Fibroblast of skin of scalp (primary cell): ENCODE results near the gene TMEM163.

Experiments used
- DNase-seq: peaks from one replicate; pipeline ENCODE4 v3.0.0-alpha.2; 2013

TMEM163 gene

DNA sequence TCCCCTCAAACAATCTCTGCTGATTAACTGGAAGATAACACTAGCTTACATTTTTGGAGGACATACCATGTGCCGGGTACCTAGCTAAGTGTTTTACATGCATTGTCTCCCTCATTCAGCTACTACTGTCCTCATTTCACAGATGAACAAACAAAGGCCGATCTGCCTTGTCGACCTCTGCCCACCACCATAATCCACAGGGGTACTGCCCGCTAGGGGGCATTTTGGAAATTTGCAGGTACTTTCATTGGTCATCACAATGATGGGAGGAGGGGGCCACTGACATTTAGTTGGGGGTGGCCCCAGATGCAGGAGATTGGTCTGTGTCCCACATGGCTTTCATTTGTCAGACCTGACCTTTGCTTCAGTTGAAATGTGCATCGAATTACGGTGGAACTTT is 3.9 kb upstream of the TMEM163 start:
- DNase-seq: no peak

- DNase-seq: no peak
These were observed 2.8 kb upstream of the TMEM163 start for GRCh38 chr2:134721596-134721995.

- no peak for DNase-seq
These were observed 580 bp downstream of the TMEM163 start for GRCh38 chr2:134718023-134718816.

DNA sequence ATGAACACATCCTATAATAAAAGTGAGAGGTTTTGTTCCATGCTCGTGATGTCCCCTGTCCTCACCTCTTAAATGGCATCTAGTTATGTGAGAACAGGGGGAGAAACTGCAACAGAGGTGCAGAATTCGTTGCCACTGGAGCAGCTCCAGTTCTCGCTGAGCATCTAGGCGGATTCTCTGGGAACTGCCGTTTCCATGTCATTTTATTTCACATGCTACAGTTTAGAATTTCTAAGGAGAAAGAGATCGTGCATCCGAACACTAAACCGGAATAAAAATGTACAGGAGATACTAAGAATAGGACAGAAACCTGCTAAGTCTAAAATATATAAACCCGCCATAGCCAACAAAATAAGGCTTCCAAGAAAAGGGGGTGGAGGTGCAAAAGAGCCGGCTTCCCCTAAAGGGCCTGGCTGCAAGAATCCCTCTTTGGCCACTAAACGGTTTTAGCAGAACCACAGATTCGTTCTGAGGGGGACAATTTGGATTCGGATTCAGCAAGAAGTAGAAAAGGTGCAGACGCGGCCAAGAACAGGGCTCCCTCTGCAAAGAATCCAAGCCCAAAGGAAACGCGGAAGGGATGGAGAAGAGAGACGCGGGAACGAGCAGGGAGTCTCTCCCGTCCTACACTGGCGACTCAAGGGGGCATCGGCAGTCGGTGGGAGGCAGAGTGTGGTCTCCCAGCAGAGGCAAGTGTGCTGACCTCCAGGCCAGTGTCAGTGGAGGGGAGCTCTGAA is 1.3 kb downstream of the TMEM163 start:
- DNase-seq: no peak

DNA sequence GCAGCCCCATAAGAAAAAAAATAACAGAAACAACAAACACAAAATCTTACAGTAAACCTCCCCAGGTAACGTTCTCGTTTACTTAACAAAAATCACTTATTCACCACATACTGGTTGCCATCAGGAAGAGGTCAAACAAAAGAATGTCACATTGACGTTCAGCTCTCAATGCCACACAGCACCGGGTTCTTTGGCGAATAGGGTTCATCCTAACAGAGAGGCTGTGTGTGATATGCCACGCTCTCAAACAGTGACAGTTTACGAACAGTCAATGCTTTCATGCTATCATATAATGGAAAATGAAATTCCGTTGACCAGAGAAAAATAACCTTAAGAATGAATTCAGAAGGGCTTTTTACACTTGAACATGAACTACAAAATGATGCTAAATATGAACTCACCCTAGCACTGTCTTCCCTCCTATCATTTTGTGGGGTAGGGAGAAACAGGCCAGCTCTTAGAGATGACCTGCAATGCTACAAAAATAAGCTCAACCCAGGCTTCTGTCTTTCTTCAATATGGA is 2.0 kb downstream of the TMEM163 start:
- DNase-seq: no peak

DNA sequence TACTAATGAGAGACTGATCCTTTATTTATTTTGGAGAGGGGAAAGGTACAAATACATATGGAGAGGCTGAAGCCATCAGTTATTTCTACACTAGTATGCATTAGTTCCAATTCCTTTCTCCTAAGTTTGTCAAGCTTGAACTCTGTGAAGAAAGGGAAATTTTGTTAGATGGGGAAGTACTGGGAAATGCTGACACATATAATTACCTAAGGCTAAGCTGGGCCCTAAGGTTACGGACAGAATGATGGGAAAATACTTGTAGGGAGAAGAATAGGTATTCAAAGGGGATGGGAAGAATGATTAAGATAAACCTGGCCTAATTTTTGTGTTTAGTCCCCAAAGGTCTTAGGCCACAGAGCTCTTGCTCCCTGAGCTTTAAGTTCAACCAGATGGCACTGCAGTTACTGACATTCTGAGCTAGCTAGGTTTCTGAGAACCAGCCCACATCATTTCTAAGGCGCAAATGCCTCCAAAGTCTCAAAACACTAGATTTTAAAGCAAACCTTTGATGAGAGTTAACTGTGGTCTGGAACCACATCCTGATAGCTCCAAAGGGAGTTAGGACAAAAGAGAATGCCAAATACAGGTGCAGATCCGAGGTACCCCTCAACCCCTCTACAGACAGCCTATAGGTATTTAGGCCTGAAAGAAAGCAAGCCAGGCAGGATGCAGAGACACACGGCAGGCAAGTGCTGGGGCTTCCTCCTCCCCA is 2.7 kb downstream of the TMEM163 start:
- no peak for DNase-seq

DNA sequence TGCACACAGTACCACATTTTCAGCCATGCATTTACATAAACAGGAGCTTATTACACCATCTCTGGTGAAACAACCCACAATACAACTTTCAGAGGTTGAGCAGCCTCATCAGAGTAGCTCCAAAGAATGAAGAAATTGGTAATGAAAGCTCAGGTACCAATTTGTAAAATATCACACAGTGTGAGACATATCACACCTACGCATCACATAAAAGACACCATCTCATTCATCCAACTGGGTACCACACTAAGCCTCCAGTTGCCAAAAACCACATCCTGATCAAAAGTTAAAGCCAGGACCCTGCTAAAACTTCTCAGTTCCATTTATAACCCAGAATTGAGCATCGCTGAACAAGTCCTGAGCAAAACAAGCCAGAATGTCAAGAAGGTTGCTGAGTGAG is 4.6 kb downstream of the TMEM163 start:
- DNase-seq: no peak

DNA sequence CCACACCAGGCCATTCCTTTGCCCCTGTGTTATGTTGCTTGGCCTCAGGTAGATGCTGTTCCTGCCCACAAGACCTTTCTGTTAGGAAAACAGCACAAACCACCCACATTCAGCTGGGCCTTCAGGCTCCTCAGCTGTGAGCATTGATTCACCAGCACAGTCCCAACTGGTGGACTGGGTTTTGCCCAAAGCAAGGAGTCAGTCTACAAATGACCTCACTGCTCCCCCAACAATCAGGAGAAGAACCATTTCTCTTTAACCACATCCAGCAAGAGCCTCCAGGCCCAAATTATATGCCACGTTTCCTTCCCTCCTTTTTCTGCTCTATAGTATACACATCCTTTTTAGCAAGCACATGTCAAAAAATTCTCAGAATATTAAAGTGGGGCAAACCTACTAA is 5.2 kb downstream of the TMEM163 start:
- DNase-seq: no peak

- no peak for DNase-seq
These were observed 5.6 kb downstream of the TMEM163 start for GRCh38 chr2:134713176-134713575.

DNA sequence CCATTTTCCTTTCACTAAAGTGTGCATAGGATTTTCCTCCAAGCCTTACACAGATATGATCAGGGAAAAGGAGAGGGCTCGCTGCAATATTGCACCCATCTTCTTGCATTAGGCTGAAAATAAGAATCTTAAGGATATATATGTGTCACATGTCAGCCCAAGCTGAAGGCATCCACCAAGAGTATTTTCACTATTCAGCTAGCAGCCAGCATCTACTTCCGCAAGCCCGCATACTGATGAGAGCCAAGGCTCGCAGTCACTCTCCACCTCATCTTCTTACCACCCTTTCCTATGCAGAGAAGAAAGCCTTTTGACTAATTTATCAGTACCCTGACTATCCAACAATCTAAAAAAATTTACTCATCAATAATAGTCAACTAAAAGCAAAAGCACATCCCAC is 6.1 kb downstream of the TMEM163 start:
- no peak for DNase-seq

DNA sequence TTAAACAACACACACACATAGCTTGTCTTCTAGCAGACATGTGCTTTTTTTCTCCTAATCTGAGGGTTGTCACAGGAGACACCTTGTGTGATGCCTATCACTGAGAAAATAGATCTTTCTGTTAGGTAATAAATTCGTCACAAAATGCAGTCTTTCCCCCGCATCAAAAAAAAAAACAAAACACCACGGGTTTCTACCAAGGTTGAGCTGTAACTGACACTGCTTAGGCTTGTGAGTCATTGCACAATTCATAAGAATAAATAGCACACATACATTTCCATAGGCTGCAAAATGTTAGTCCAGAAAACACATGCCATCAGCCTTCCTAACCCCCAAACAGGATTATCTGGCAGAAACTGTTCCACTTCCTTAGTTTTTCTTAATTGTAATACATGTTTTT is 6.5 kb downstream of the TMEM163 start:
- DNase-seq: no peak

- DNase-seq: no peak
These were observed 7.1 kb downstream of the TMEM163 start for GRCh38 chr2:134711692-134712091.

DNA sequence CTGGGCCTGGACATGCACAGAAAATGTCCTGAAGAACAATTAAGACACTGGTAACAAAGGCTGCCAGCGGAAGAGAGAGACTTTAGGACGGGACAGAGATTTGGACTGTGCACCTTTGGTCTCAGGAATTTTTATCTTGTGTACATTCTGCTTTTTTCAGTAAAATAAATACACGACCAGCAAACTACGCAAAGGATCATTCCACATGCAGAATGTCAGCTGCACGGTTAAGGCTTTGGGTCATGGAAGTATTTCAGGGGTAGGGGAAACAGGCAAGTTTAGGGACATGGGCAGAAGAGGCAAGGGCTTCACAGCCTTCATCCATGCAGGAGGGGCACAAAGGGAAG is 11.5 kb downstream of the TMEM163 start:
- DNase-seq: no peak

DNA sequence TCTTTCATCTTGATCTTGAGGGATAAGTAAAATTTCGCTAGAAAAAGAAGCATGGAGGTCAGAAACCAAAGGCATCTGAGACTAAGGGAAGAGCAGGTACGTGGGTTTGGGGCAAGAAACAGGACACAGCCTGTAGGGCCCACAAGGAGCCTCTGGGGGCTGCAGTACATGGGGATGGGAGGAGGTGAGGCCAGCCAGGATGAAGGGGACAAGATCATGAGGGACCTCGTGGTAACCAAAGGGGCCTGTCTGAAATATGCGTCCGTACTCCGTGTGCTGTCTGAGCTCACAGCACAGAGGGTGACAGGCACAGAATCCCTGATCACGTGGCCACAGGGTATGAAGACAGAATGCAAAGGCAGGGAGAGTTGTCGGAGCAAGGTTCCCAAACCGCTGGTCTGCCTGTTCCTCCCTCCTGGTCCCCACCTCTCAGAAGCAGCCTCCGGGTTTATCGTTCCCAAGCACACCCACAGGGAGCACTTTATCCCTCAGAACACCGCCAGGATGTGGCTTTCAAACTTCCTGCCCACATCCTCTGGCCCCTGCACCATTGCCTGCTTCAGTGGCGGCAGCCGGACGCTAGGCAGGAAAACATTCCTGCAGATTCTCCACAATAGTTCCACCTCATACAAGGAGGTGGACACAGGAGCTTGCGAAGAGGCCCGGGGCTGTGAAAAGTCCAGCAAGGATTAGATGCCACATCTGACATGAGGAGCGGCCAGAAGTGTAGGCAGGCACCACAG is 12.0 kb downstream of the TMEM163 start:
- DNase-seq: no peak

- no peak for DNase-seq
These were observed 12.8 kb downstream of the TMEM163 start for GRCh38 chr2:134705861-134706586.

DNA sequence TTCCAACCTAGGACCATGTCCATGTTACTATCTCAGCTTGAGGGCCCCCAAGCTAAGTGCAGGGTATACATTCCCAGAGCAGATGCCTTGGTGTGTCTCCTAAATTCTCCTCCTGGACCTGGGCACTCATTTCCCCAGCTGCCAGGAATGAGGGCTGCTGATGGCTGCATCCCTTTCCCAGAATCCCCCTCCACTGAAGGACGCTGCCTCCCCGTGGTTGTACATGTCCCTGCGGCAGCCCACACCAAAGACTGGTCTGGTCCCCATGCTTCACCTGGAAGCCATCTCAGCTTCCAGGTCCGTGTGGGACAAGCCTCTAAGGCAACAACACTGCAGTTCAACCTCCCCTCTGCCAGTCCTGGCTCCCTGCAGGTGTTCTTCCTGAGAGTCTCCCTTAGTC is 14.6 kb downstream of the TMEM163 start:
- DNase-seq: no peak

- DNase-seq: no peak
These were observed 15.4 kb downstream of the TMEM163 start for GRCh38 chr2:134703426-134703825.

GRCh38 chr2:134700730-134701129 is 18.1 kb downstream of the TMEM163 start:
- DNase-seq: no peak

GRCh38 chr2:134694411-134694810 is 24.4 kb downstream of the TMEM163 start:
- DNase-seq: no peak

DNA sequence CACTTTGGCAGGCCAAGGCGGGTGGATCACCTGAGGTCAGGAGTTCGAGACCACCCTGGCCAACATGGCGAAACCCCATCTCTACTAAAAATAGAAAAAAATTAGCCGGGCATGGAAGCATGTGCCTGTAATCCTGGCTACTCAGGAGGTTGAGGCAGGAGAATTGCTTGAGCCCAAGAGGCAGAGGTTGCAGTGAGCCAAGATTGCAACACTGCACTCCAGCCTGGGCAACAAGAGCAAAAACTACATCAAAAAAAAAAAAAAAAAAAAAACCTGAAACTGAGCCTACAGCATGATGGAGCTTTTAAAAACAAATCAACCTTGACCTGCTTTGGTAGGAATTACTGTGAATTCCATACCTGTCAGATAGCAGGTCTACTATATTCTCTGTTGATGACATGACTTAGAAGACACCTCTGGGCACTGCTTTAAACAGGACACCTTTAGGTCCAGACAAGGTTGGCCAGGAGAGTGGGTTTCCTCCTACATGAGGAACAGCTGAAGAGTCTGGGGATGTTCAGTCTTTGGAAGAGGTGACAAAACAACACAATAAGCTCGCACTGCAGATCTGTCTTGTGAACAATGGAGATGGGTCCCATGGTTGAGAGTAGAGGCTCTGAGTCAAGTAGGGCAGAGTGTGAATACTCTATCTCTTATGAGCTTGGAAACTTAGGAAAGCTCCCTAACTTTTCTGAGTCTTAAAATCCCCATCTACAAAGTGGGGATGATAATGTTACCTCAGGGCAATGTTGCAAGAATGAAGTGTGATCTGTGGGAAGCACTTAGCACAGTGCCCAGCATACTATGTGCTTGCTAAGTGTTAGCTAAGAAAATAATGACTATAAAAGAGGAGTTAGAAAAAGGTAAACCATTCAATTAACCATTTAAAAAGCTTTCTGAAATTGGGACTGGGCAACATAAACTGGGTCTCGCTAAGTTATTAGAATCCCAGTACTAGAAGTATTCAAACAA is 25.2 kb downstream of the TMEM163 start:
- no peak for DNase-seq

GRCh38 chr2:134692499-134692898 is 26.3 kb downstream of the TMEM163 start:
- DNase-seq: no peak
